Right atrium auricular region (tissue), 2 donors: ENCODE results near the gene ANKRD39. TPM values are rescaled to one million over a fixed set of nuclear protein-coding genes. Genes with fewer than 3 reads are reported as not detected.

ENCODE experiments used
- DNase-seq: peaks from one replicate; pipeline ENCODE4 v3.0.0-alpha.2; 2019; ENCODE audit warnings: low spot score
- H3K27ac ChIP-seq, 2 donors: fragments of 200-600 bp; sonication (generic); 1 replicate in 1 of 2; 2 replicates in 1 of 2; pipeline ENCODE4 v1.5.1; 2016 to 2019
- H3K27me3 ChIP-seq, 2 donors: fragments of 200-600 bp; sonication (generic); one replicate each; pipeline versions ENCODE4 v1.5.1 to v1.6.0; 2017 to 2019
- H3K36me3 ChIP-seq: fragments of 200-600 bp; sonication (generic); one replicate; pipeline ENCODE4 v1.5.1; 2016
- H3K4me1 ChIP-seq, 2 donors: fragments of 200-600 bp; sonication (generic); one replicate each; pipeline versions ENCODE4 v1.5.1 to v1.6.0; 2017 to 2019
- H3K4me3 ChIP-seq, 2 donors: fragments of 200-600 bp; sonication (generic); 1 replicate in 1 of 2; 2 replicates in 1 of 2; pipeline ENCODE4 v1.5.1; 2017 to 2019; ENCODE audit warnings: mild to moderate bottlenecking in 1 of 2, moderate library complexity in 1 of 2
- H3K9me3 ChIP-seq, 2 donors: fragments of 200-600 bp; sonication (generic); one replicate each; pipeline ENCODE4 v1.5.1; 2019
- CTCF ChIP-seq, 2 donors: fragments of 200-600 bp; sonication (generic); IDR thresholded peaks; one replicate each; pipeline ENCODE4 v1.5.1; 2019; ENCODE audit warnings: antibody characterized with exemption in 2 of 2
- total RNA-seq, 2 donors: library from RNA; depleted of rRNA; stranded (reverse); fragments of >200 nt; gene quantifications; one replicate each; pipeline ENCODE4 v1.1.0, GENCODE V29; 2016

The ANKRD39 gene
- total RNA-seq, 2 donors from 2014 or later = 8.7 to 12.2 TPM

- DNase-seq = no peak
- H3K36me3 ChIP-seq = no peaks in the 10 kb centered on the region
- no peak overlapping the region for H3K4me3 ChIP-seq
- H3K9me3 ChIP-seq = no peaks in the 10 kb centered on the region
- H3K27me3 ChIP-seq = no peaks in the 10 kb centered on the region
- H3K4me1 ChIP-seq = peaks cover 0 to 30% of the 10 kb centered on the region in 2 donors
- TF ChIP-seq CTCF (IDR thresholded peaks at IDR 0.05) = no peak
- H3K27ac ChIP-seq = no peak overlapping the region
These were observed 37.4 kb upstream of the ANKRD39 start for GRCh38 chr2:96895032-96895745.

GRCh38 chr2:96894151-96894531 is 36.3 kb upstream of the ANKRD39 start:
- DNase-seq = no peak
- H3K27me3 ChIP-seq = no peaks in the 10 kb centered on the region
- no peak overlapping the region for H3K27ac ChIP-seq
- no peaks in the 10 kb centered on the region for H3K9me3 ChIP-seq
- no peaks in the 10 kb centered on the region for H3K36me3 ChIP-seq
- peaks cover 0 to 30% of the 10 kb centered on the region in 2 donors for H3K4me1 ChIP-seq
- no peak overlapping the region for H3K4me3 ChIP-seq
- TF ChIP-seq CTCF (IDR thresholded peaks at IDR 0.05) = no peak

- Histone ChIP-seq H3K4me1 (peaks cover 0 to 34% of the 10 kb centered on the region in 2 donors), H3K36me3 (no peaks in the 10 kb centered on the region), H3K4me3 (no peak overlapping the region), H3K9me3 (no peaks in the 10 kb centered on the region), H3K27ac (no peak overlapping the region), H3K27me3 (no peaks in the 10 kb centered on the region)
- TF ChIP-seq CTCF (IDR thresholded peaks at IDR 0.05) = no peak
- DNase-seq = no peak
These were observed 35.7 kb upstream of the ANKRD39 start for GRCh38 chr2:96893289-96894150.

- Histone ChIP-seq H3K36me3 (no peaks in the 10 kb centered on the region), H3K4me3 (no peak overlapping the region), H3K27ac (no peak overlapping the region), H3K4me1 (peaks cover 0 to 52% of the 10 kb centered on the region in 2 donors), H3K9me3 (no peaks in the 10 kb centered on the region), H3K27me3 (no peaks in the 10 kb centered on the region)
- DNase-seq = no peak
- no peak for TF ChIP-seq CTCF (IDR thresholded peaks at IDR 0.05)
These were observed 33.9 kb upstream of the ANKRD39 start for GRCh38 chr2:96891591-96892333.

GRCh38 chr2:96890726-96891385 is 33.0 kb upstream of the ANKRD39 start:
- Histone ChIP-seq H3K27ac (no peak overlapping the region), H3K4me3 (no peak overlapping the region), H3K27me3 (no peaks in the 10 kb centered on the region), H3K4me1 (peaks cover 0 to 57% of the 10 kb centered on the region in 2 donors), H3K9me3 (no peaks in the 10 kb centered on the region), H3K36me3 (no peaks in the 10 kb centered on the region)
- TF ChIP-seq CTCF (IDR thresholded peaks at IDR 0.05) = no peak
- DNase-seq = no peak
